Subcutaneous adipose tissue (tissue), 4 donors: ENCODE measurements around the gene COQ4. TPM values are rescaled to one million over a fixed set of nuclear protein-coding genes. Genes with fewer than 3 reads are reported as not detected.

Experiments
- total RNA-seq, 4 donors: library from RNA; depleted of rRNA; stranded (reverse); fragments of >200 nt; gene quantifications; one replicate each; pipeline ENCODE4 v1.1.0, GENCODE V29; 2016
- TF ChIP-seq, protein P1 (sequence below): fragments of 450-650 bp; IDR thresholded peaks from one replicate; pipeline ENCODE4 v1.5.1; 2016; ENCODE audit warnings: low read depth, mild to moderate bottlenecking, control low read depth, antibody characterized with exemption, moderate library complexity

COQ4 gene
- total RNA-seq, 4 donors from 2014 or later = 20.1 to 51.1 (median 23.2) TPM

GRCh38 chr9:128296340-128297220, 26.1 kb upstream of the COQ4 start:
- TF ChIP-seq, protein P1, sequence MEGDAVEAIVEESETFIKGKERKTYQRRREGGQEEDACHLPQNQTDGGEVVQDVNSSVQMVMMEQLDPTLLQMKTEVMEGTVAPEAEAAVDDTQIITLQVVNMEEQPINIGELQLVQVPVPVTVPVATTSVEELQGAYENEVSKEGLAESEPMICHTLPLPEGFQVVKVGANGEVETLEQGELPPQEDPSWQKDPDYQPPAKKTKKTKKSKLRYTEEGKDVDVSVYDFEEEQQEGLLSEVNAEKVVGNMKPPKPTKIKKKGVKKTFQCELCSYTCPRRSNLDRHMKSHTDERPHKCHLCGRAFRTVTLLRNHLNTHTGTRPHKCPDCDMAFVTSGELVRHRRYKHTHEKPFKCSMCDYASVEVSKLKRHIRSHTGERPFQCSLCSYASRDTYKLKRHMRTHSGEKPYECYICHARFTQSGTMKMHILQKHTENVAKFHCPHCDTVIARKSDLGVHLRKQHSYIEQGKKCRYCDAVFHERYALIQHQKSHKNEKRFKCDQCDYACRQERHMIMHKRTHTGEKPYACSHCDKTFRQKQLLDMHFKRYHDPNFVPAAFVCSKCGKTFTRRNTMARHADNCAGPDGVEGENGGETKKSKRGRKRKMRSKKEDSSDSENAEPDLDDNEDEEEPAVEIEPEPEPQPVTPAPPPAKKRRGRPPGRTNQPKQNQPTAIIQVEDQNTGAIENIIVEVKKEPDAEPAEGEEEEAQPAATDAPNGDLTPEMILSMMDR = no peak

GRCh38 chr9:128297221-128297773, 25.3 kb upstream of the COQ4 start:
- TF ChIP-seq, protein P1 = no peak

DNA sequence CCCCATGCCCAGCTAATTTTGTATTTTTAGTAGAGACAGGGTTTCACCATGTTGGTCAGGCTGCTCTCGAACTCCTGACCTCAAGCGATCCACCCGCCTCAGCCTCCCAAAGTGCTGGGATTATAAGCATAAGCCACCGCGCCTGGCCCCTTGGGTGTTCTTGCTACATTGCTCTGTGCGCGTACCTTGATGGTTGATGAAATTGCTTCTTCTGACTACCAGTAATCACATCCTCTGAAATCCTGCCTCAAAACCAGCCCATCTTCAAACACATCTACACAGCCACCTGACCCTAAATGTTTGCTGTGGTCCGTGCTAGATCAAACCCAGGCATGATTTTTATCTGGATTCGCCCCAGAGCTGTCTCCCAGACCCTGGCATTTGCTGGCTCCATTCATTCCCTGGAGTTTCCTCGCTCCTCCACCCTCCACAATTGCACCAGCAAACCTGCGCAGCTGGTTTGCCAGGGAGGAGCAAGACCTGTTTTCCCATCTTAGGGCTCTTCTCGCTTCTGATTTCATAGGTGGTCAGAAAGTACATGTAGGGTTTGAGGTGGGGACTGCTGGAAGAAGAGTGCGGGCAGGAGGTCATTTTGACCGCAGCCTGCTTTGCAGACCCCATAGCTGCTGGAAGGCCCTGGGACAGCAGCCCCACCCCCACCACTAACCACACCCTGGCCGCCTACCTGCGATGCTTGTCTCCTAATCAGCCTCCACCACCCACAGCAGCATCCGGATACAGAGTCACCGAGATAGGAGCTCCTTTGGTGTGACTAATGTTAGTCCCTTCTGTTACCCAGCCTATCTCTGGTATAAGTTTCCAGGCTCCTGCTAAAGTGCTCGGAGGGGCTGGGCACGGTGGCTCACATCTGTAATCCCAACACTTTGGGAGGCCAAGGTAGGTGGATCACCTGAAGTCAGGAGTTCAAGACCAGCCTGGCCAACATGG, 23.8 kb upstream of the COQ4 start:
- TF ChIP-seq, protein P1 = no peak

DNA sequence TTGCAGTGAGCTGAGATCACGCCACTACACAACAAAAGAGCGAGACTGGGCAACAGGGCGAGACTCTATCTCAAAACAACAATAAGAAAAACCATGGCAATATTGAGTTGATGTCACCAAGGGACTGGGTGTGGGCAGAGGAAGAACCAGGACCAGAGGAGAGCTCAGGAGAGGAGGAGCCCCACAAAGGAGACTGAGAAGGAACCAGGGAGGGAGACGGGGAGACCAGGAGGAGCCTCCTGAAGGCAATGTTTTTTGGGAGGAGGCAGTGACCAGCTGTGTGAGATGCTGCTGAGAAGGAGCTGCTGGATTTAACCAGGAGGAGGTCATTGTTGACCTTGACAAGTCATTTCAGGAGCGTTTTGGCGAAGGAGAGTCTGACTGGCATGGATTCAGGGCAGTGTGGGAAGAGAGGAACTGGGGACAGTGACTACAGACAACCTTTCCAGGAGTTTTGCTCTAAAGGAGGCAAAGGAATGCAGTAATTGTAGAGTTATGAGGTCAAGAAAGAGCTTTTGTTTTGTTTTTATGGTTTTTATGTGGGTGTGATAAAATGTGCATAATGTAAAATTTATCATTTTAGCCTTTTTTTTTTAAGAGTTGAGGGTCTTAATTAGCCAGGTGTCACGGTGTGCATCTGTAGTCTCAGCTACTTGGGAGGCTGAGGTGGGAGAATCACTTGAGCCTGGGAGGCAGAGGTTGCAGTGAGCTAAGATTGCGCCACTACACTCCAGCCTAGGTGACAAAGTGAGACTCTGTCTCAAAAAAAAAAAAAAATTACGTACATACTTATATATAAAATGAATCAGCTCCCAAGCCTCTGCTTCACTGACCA, 18.3 kb upstream of the COQ4 start:
- TF ChIP-seq, protein P1 = no peak

DNA sequence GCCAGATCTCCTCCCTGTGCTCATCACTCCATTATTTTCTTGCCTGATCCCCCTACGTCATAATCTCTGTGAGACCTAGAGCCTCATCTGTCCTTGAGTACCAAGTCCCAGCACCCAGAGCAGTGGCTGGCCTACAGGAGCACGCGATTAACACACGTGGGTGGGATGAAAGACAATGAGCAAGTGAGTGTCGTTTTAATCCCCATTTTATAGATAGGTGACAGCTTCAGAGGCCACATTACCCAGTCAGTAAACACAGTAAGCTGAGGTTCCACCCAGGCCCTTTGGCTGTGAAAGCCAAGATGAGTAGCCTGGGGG, 17.7 kb upstream of the COQ4 start:
- TF ChIP-seq, protein P1 = no peak

DNA sequence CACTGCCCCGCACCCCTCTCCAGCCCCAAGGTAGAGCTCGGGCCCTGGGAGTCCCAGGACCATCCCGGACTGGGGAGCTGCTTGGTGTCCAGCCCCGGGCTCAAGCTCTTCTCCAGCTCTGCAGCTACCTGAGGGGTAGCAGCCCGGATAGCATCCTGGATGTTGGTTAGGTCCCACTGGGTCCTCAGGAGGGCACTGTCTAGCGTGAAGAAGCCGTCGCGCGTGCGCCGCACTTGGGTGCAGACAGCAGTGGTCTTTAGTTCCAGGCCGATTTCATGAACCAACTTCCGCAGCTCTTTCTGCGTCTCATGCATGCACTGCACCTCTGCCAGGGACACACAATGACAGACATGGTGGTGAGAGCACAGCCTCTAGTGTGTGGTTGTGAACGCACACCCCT, 13.1 kb upstream of the COQ4 start:
- TF ChIP-seq, protein P1 = no peak
